HEK293 (cell line): ENCODE results near the gene ANGPTL4.

ENCODE experiments used
- CTCF ChIA-PET: fragments of 350-600 bp; formaldehyde crosslinking; extraction: SDS; loops from one replicate; lab custom pipeline; 2021; ENCODE audit warnings: antibody characterized with exemption; lab: Yijun Ruan, JAX
- POLR2A ChIA-PET: fragments of 300-600 bp; formaldehyde crosslinking; extraction: SDS; loops from one replicate; lab custom pipeline; 2020; ENCODE audit warnings: antibody characterized with exemption, inconsistent platforms; lab: Yijun Ruan, JAX
- H3K27ac ChIP-seq: fragments of 200-500 bp; sonication (Bioruptor generic); 2 replicates; pipeline ENCODE4 v1.5.1; 2014; ENCODE audit warnings: low read depth, low read length, control low read depth, inconsistent platforms; ENCODE audit errors: extremely low read depth
- H3K36me3 ChIP-seq, 2 experiments: fragments of 200-500 bp in 1 of 2; sonication (Bioruptor generic) in 1 of 2; 1 replicate in 1 of 2; 2 replicates in 1 of 2; pipeline ENCODE4 v1.5.1; 2014 to 2017; ENCODE audit warnings: inconsistent platforms in 2 of 2, low read length in 2 of 2; ENCODE audit not compliant: control insufficient read depth in 2 of 2, insufficient read depth in 1 of 2
- H3K4me1 ChIP-seq: fragments of 200-500 bp; sonication (Bioruptor generic); 2 replicates; pipeline ENCODE4 v1.5.1; 2014; ENCODE audit warnings: mild to moderate bottlenecking, low read length, inconsistent platforms; ENCODE audit not compliant: control insufficient read depth, insufficient read depth
- H3K4me3 ChIP-seq: 2 replicates; pipeline ENCODE4 v1.5.1; 2011; ENCODE audit warnings: low read depth, mild to moderate bottlenecking, control low read depth, low read length, moderate library complexity
- H3K9me3 ChIP-seq: fragments of 200-500 bp; sonication (Bioruptor generic); 2 replicates; pipeline ENCODE4 v1.5.1; 2014; ENCODE audit warnings: low read depth, low read length, inconsistent platforms; ENCODE audit not compliant: control insufficient read depth, insufficient read depth
- KLF8 ChIP-seq: fragments of 450-650 bp; formaldehyde crosslinking; IDR thresholded peaks from 2 replicates; pipeline ENCODE4 v1.5.1; 2016; ENCODE audit warnings: missing biosample characterization, missing genetic modification characterization
- KLF9 ChIP-seq: fragments of 450-650 bp; formaldehyde crosslinking; IDR thresholded peaks from 2 replicates; pipeline ENCODE4 v1.5.1; 2016; ENCODE audit warnings: missing biosample characterization, missing genetic modification characterization, low read depth
- PATZ1 ChIP-seq: fragments of 450-650 bp; formaldehyde crosslinking; IDR thresholded peaks from 2 replicates; pipeline ENCODE4 v1.5.1; 2016; ENCODE audit warnings: missing biosample characterization, missing genetic modification characterization
- RBAK ChIP-seq: fragments of 450-650 bp; formaldehyde crosslinking; IDR thresholded peaks from 2 replicates; pipeline ENCODE4 v1.5.1; 2016; ENCODE audit warnings: missing biosample characterization, missing genetic modification characterization
- ZBTB44 ChIP-seq: fragments of 450-650 bp; IDR thresholded peaks from 2 replicates; pipeline ENCODE4 v1.5.1; 2018; ENCODE audit warnings: missing biosample characterization, mild to moderate bottlenecking, missing genetic modification characterization
- ZBTB6 ChIP-seq: fragments of 450-650 bp; formaldehyde crosslinking; IDR thresholded peaks from 2 replicates; pipeline ENCODE4 v1.5.1; 2017; ENCODE audit warnings: missing biosample characterization, missing genetic modification characterization
- ZFP37 ChIP-seq: fragments of 450-650 bp; formaldehyde crosslinking; IDR thresholded peaks from 2 replicates; pipeline ENCODE4 v1.5.1; 2016; ENCODE audit warnings: missing biosample characterization, missing genetic modification characterization
- ZNF138 ChIP-seq: fragments of 450-650 bp; formaldehyde crosslinking; IDR thresholded peaks from 2 replicates; pipeline ENCODE4 v1.5.1; 2016; ENCODE audit warnings: missing biosample characterization, missing genetic modification characterization, borderline replicate concordance
- ZNF174 ChIP-seq: fragments of 450-650 bp; formaldehyde crosslinking; IDR thresholded peaks from 2 replicates; pipeline ENCODE4 v1.5.0; 2017; ENCODE audit warnings: missing biosample characterization, mild to moderate bottlenecking, missing genetic modification characterization
- ZNF214 ChIP-seq: fragments of 450-650 bp; formaldehyde crosslinking; IDR thresholded peaks from 2 replicates; pipeline ENCODE4 v1.5.1; 2017; ENCODE audit warnings: missing biosample characterization, mild to moderate bottlenecking, missing genetic modification characterization, borderline replicate concordance
- ZNF221 ChIP-seq: fragments of 450-650 bp; formaldehyde crosslinking; IDR thresholded peaks from 2 replicates; pipeline ENCODE4 v1.5.1; 2017; ENCODE audit warnings: missing biosample characterization, missing genetic modification characterization, borderline replicate concordance
- ZNF48 ChIP-seq: fragments of 450-650 bp; formaldehyde crosslinking; IDR thresholded peaks from 2 replicates; pipeline ENCODE4 v1.5.1; 2016; ENCODE audit warnings: missing biosample characterization, missing genetic modification characterization
- ZNF544 ChIP-seq: fragments of 450-650 bp; formaldehyde crosslinking; IDR thresholded peaks from 2 replicates; pipeline ENCODE4 v1.5.0; 2017; ENCODE audit warnings: missing biosample characterization, missing genetic modification characterization
- ZNF560 ChIP-seq: fragments of 450-650 bp; formaldehyde crosslinking; IDR thresholded peaks from 2 replicates; pipeline ENCODE4 v1.5.1; 2017; ENCODE audit warnings: missing biosample characterization, missing genetic modification characterization, borderline replicate concordance
- ZNF580 ChIP-seq: fragments of 450-650 bp; formaldehyde crosslinking; IDR thresholded peaks from 2 replicates; pipeline ENCODE4 v1.5.1; 2016; ENCODE audit warnings: missing biosample characterization, missing genetic modification characterization
- ZNF623 ChIP-seq: fragments of 450-650 bp; formaldehyde crosslinking; IDR thresholded peaks from 2 replicates; pipeline ENCODE4 v1.5.1; 2016; ENCODE audit warnings: missing biosample characterization, missing genetic modification characterization
- ZNF654 ChIP-seq: fragments of 450-650 bp; formaldehyde crosslinking; IDR thresholded peaks from 2 replicates; pipeline ENCODE4 v1.5.1; 2016; ENCODE audit warnings: low read depth, missing biosample characterization, missing genetic modification characterization
- ZNF776 ChIP-seq: fragments of 450-650 bp; formaldehyde crosslinking; IDR thresholded peaks from 2 replicates; pipeline ENCODE4 v1.5.0; 2017; ENCODE audit warnings: missing biosample characterization, missing genetic modification characterization, borderline replicate concordance
- ZNF777 ChIP-seq: fragments of 450-650 bp; formaldehyde crosslinking; IDR thresholded peaks from 2 replicates; pipeline ENCODE4 v1.5.1; 2017; ENCODE audit warnings: missing biosample characterization, missing genetic modification characterization, borderline replicate concordance

Gene ANGPTL4

GRCh38 chr19:8342684-8343482, 21.1 kb upstream of the ANGPTL4 start, which contains the start of gene KANK3 (continued):
- peak; percentile 73; the same call in 1 of the 2 replicates for TF ChIP-seq KLF8 (tag by site-specific recombination)
- TF ChIP-seq ZNF48 (tag by site-specific recombination), result no peak
- peak; percentile 36; the same call in 1 of the 2 replicates for TF ChIP-seq KLF9 (tag by site-specific recombination)
- peak; percentile 63 for TF ChIP-seq PATZ1 (tag by site-specific recombination)
- TF ChIP-seq ZBTB44 (tag by site-specific recombination), result no peak
- peak; percentile 91; the same call in 1 of the 2 replicates for TF ChIP-seq ZNF777
- no peak for TF ChIP-seq ZNF221
- no peak for TF ChIP-seq ZNF544 (tag by site-specific recombination)
- no peak for TF ChIP-seq ZBTB6 (tag by site-specific recombination)
- no peak for TF ChIP-seq ZNF174
- TF ChIP-seq ZNF776 (tag by site-specific recombination), result no peak
- no peak for TF ChIP-seq RBAK
- no peak for TF ChIP-seq ZFP37 (tag by site-specific recombination)
- TF ChIP-seq ZNF580 (tag by site-specific recombination), result no peak
- no peak for TF ChIP-seq ZNF214 (tag by site-specific recombination)
- TF ChIP-seq ZNF138 (tag by site-specific recombination), result no peak
- TF ChIP-seq ZNF654 (tag by site-specific recombination), result no peak

- CTCF ChIA-PET, result interaction anchor here (0.6 to 1.8 kb wide), 4 partner anchors 10 to 207 kb away, joined by 3 to 11 read pairs (median 4); no protein-coding TSS in a partner anchor
- no peaks in the 10 kb centered on the region for H3K4me1 ChIP-seq
- no peak overlapping the region for H3K4me3 ChIP-seq
Observed at GRCh38 chr19:8343483-8343844, 20.5 kb upstream of the ANGPTL4 start.

More at GRCh38 chr19:8343483-8343844, 20.5 kb upstream of the ANGPTL4 start:
- no peaks in the 10 kb centered on the region for H3K36me3 ChIP-seq
- TF ChIP-seq ZNF623 (tag by site-specific recombination), result peak; percentile 92
- no peak for TF ChIP-seq ZNF560 (tag by site-specific recombination)
- no peaks in the 10 kb centered on the region for H3K9me3 ChIP-seq
- H3K27ac ChIP-seq, result no peak overlapping the region
- POLR2A ChIA-PET, result interaction anchor here (1.2 kb wide), 1 partner anchor 70 kb away, joined by 3 read pairs; the partner anchor contains the start of gene MARCHF2
